Measurements from ENCODE around the gene SHLD2. TPM values are rescaled to one million over a fixed set of nuclear protein-coding genes. Genes with fewer than 3 reads are reported as not detected.
A peak's percentile ranks its signal among the peaks of the same experiment; 100 is the strongest.
"Not testable (repeated sequence)": the region's sequence is repeated elsewhere in the genome, so short reads cannot be mapped to it uniquely, and the experiment has no call there.

SHLD2 gene
- total and polyA plus RNA-seq, 8 donors: 24.9 to 34.4 (median 30.9) TPM

GRCh38 chr10:87137478-87137877 is 42.5 kb downstream of the SHLD2 start:
- H3K4me1 ChIP-seq; DNase-seq; intact Hi-C loops (cut with DNase I); H3K27ac ChIP-seq; H3K27me3 ChIP-seq; ATAC-seq; H3K36me3 ChIP-seq; H3K4me3 ChIP-seq: not testable (repeated sequence)
- peaks cover 0 to 11% of the 10 kb centered on the region in 2 donors for H3K9me3 ChIP-seq

- H3K36me3 ChIP-seq; H3K9me3 ChIP-seq; H3K4me3 ChIP-seq; intact Hi-C loops (cut with DNase I); H3K27me3 ChIP-seq; H3K27ac ChIP-seq; H3K4me1 ChIP-seq: not testable (repeated sequence)
- ATAC-seq: peak; percentile 75
- DNase-seq: peak in 2 of 4 donors; percentile 8 to 32
Observed at GRCh38 chr10:87142230-87143108, 47.5 kb downstream of the SHLD2 start.

- H3K27ac ChIP-seq; H3K4me3 ChIP-seq; H3K4me1 ChIP-seq; H3K27me3 ChIP-seq; H3K9me3 ChIP-seq; intact Hi-C loops (cut with DNase I); H3K36me3 ChIP-seq; ATAC-seq: not testable (repeated sequence)
- peak in 2 of 4 donors; percentile 1 to 4 for DNase-seq
Observed at GRCh38 chr10:87143109-87143418, 48.1 kb downstream of the SHLD2 start.

- ATAC-seq; H3K4me1 ChIP-seq; H3K27ac ChIP-seq; H3K4me3 ChIP-seq; intact Hi-C loops (cut with DNase I); H3K9me3 ChIP-seq; DNase-seq; H3K27me3 ChIP-seq; H3K36me3 ChIP-seq: not testable (repeated sequence)
Observed at GRCh38 chr10:87145598-87145997, 50.6 kb downstream of the SHLD2 start.

GRCh38 chr10:87149020-87149609 is 54.1 kb downstream of the SHLD2 start:
- H3K4me3 ChIP-seq; H3K9me3 ChIP-seq; H3K27ac ChIP-seq; DNase-seq; intact Hi-C loops (cut with DNase I); H3K27me3 ChIP-seq; H3K4me1 ChIP-seq; H3K36me3 ChIP-seq: not testable (repeated sequence)
- ATAC-seq: peak; percentile 74
- TF ChIP-seq CTCF (IDR thresholded peaks at IDR 0.05): peak in 1 of 2 donors; percentile 28

GRCh38 chr10:87151516-87151915 is 56.5 kb downstream of the SHLD2 start:
- H3K4me3 ChIP-seq; H3K36me3 ChIP-seq; intact Hi-C loops (cut with DNase I); H3K4me1 ChIP-seq; DNase-seq; ATAC-seq; H3K27me3 ChIP-seq; H3K27ac ChIP-seq; H3K9me3 ChIP-seq: not testable (repeated sequence)

- intact Hi-C loops (cut with DNase I); H3K4me3 ChIP-seq; H3K36me3 ChIP-seq; H3K9me3 ChIP-seq; DNase-seq; ATAC-seq; H3K27me3 ChIP-seq; H3K27ac ChIP-seq; H3K4me1 ChIP-seq: not testable (repeated sequence)
Observed at GRCh38 chr10:87156841-87157240, 61.8 kb downstream of the SHLD2 start.

- intact Hi-C loops (cut with DNase I); H3K9me3 ChIP-seq; H3K4me1 ChIP-seq; ATAC-seq; H3K27ac ChIP-seq; H3K36me3 ChIP-seq; H3K4me3 ChIP-seq; H3K27me3 ChIP-seq; DNase-seq: not testable (repeated sequence)
Observed at GRCh38 chr10:87157821-87158220, 62.8 kb downstream of the SHLD2 start.

GRCh38 chr10:87162703-87163293 is 67.8 kb downstream of the SHLD2 start:
- H3K4me3 ChIP-seq; H3K9me3 ChIP-seq; H3K27ac ChIP-seq; ATAC-seq; H3K4me1 ChIP-seq; intact Hi-C loops (cut with DNase I); H3K36me3 ChIP-seq; H3K27me3 ChIP-seq: not testable (repeated sequence)
- peak in 1 of 4 donors; percentile 2 for DNase-seq

GRCh38 chr10:87163414-87163813 is 68.4 kb downstream of the SHLD2 start:
- H3K27ac ChIP-seq; ATAC-seq; DNase-seq; H3K9me3 ChIP-seq; H3K36me3 ChIP-seq; H3K27me3 ChIP-seq; H3K4me3 ChIP-seq; intact Hi-C loops (cut with DNase I); H3K4me1 ChIP-seq: not testable (repeated sequence)

- not testable (repeated sequence) for H3K27ac ChIP-seq
Observed at GRCh38 chr10:87169857-87170256, 74.9 kb downstream of the SHLD2 start.

GRCh38 chr10:87170705-87171104 is 75.7 kb downstream of the SHLD2 start:
- H3K4me1 ChIP-seq; intact Hi-C loops (cut with DNase I); ATAC-seq; H3K4me3 ChIP-seq; DNase-seq; H3K27me3 ChIP-seq; H3K36me3 ChIP-seq; H3K9me3 ChIP-seq; H3K27ac ChIP-seq: not testable (repeated sequence)

More at GRCh38 chr10:87169857-87170256, 74.9 kb downstream of the SHLD2 start:
- H3K4me1 ChIP-seq; H3K4me3 ChIP-seq; ATAC-seq; intact Hi-C loops (cut with DNase I); H3K27me3 ChIP-seq; H3K36me3 ChIP-seq; DNase-seq; H3K9me3 ChIP-seq: not testable (repeated sequence)

All from left lung (tissue), 10 donors.